Activated gamma-delta T cell treated with anti-CD3 and anti-CD28 coated beads, Interleukin-2, amount 50 U/mL, for 16 hours (primary cell): ENCODE measurements around the gene SHCBP1.
"Not testable (repeated sequence)": the region's sequence is repeated elsewhere in the genome, so short reads cannot be mapped to it uniquely, and the experiment has no call there.

Experiments
- DNase-seq: peaks from one replicate; pipeline ENCODE4 v3.0.0-alpha.2; 2020; ENCODE audit warnings: low read depth

Gene SHCBP1

GRCh38 chr16:46614006-46614405, 7.2 kb downstream of the SHCBP1 start:
- no peak for DNase-seq

- no peak for DNase-seq
Measured at GRCh38 chr16:46613352-46613751, 7.8 kb downstream of the SHCBP1 start.

GRCh38 chr16:46612121-46612520, 9.1 kb downstream of the SHCBP1 start:
- DNase-seq: no peak

- DNase-seq: no peak
Measured at GRCh38 chr16:46607529-46607928, 13.7 kb downstream of the SHCBP1 start.

GRCh38 chr16:46606231-46606630, 14.9 kb downstream of the SHCBP1 start:
- DNase-seq: no peak

- no peak for DNase-seq
Measured at GRCh38 chr16:46591257-46591656, 29.9 kb downstream of the SHCBP1 start.

GRCh38 chr16:46586011-46586577, 35.1 kb downstream of the SHCBP1 start:
- DNase-seq: no peak

- DNase-seq: no peak
Measured at GRCh38 chr16:46583036-46583435, 38.1 kb downstream of the SHCBP1 start.

- DNase-seq: no peak
Measured at GRCh38 chr16:46582313-46582712, 38.9 kb downstream of the SHCBP1 start.

- DNase-seq: no peak
Measured at GRCh38 chr16:46577988-46578579, 43.1 kb downstream of the SHCBP1 start.

- no peak for DNase-seq
Measured at GRCh38 chr16:46573834-46574159, 47.4 kb downstream of the SHCBP1 start.

GRCh38 chr16:46573008-46573833, 48.0 kb downstream of the SHCBP1 start:
- no peak for DNase-seq

GRCh38 chr16:46569231-46569735, 51.9 kb downstream of the SHCBP1 start:
- DNase-seq: no peak

- no peak for DNase-seq
Measured at GRCh38 chr16:46568472-46569230, 52.5 kb downstream of the SHCBP1 start.

- no peak for DNase-seq
Measured at GRCh38 chr16:46562979-46563378, 58.2 kb downstream of the SHCBP1 start.

- DNase-seq: no peak
Measured at GRCh38 chr16:46558018-46558417, 63.2 kb downstream of the SHCBP1 start.

- DNase-seq: no peak
Measured at GRCh38 chr16:46555951-46556350, 65.2 kb downstream of the SHCBP1 start.

GRCh38 chr16:46554435-46554834, 66.7 kb downstream of the SHCBP1 start:
- DNase-seq: not testable (repeated sequence)

GRCh38 chr16:46549477-46549876, 71.7 kb downstream of the SHCBP1 start:
- no peak for DNase-seq
